Activated CD4-positive, alpha-beta memory T cell treated with anti-CD3 and anti-CD28 coated beads for 36 hours (primary cell): ENCODE results near the gene CALM3. TPM values are rescaled to one million over a fixed set of nuclear protein-coding genes. Genes with fewer than 3 reads are reported as not detected.

Experiments
- CTCF ChIA-PET: fragments of 350-600 bp; sonication (Branson Sonifier 250); formaldehyde crosslinking; loops from one replicate; lab custom pipeline; 2021; ENCODE audit warnings: antibody characterized with exemption, inconsistent platforms; lab: Charles Lee
- POLR2A ChIA-PET: fragments of 350-600 bp; sonication (Branson Sonifier 250); formaldehyde crosslinking; loops from one replicate; lab custom pipeline; 2021; ENCODE audit warnings: antibody characterized with exemption; lab: Charles Lee
- DNase-seq: peaks from one replicate; pipeline ENCODE4 v3.0.0-alpha.2; 2020
- H3K27ac Mint-ChIP-seq: one replicate; pipeline ENCODE4 v1.8.0; 2021; ENCODE audit warnings: mixed read lengths
- H3K27me3 Mint-ChIP-seq: one replicate; pipeline ENCODE4 v1.8.0; 2021; ENCODE audit warnings: mixed read lengths
- H3K36me3 Mint-ChIP-seq: one replicate; pipeline ENCODE4 v1.8.0; 2021; ENCODE audit warnings: mixed read lengths
- H3K4me1 Mint-ChIP-seq: one replicate; pipeline ENCODE4 v1.8.0; 2021; ENCODE audit warnings: low read depth, mixed read lengths
- H3K4me3 Mint-ChIP-seq: one replicate; pipeline ENCODE4 v1.8.0; 2021; ENCODE audit warnings: mild to moderate bottlenecking, mixed read lengths
- H3K9me3 Mint-ChIP-seq: one replicate; pipeline ENCODE4 v1.8.0; 2021; ENCODE audit warnings: mixed read lengths
- intact Hi-C: fragments of 100-400 bp; cut with micrococcal nuclease; formaldehyde crosslinking; loops from one replicate; pipeline ENCODE4 v1.15.1; 2023
- total RNA-seq, 2 experiments: library from RNA; stranded (reverse); gene quantifications; one replicate each; pipeline ENCODE4 v1.2.3, GENCODE V29; 2021

The CALM3 gene
- total RNA-seq, 2 experiments from 2014 or later: 410 to 425 TPM

GRCh38 chr19:46616631-46617322 is 15.6 kb downstream of the CALM3 start:
- H3K4me1 Mint-ChIP-seq: peaks cover 67% of the 10 kb centered on the region
- POLR2A ChIA-PET: interaction anchor here (0.7 to 3.8 kb wide), 5 partner anchors 8 to 52 kb away, joined by 3 to 26 read pairs (median 4); partner anchors contain the start of genes CALM3, DACT3 and PTGIR
- H3K27ac Mint-ChIP-seq: peak overlapping the region; percentile 89
- peak overlapping the region; percentile 63 for H3K4me3 Mint-ChIP-seq
- no peaks in the 10 kb centered on the region for H3K9me3 Mint-ChIP-seq
- peak; percentile 86 for DNase-seq
- no peaks in the 10 kb centered on the region for H3K27me3 Mint-ChIP-seq
- peaks cover 2% of the 10 kb centered on the region for H3K36me3 Mint-ChIP-seq
- CTCF ChIA-PET: interaction anchor here (0.6 to 13.2 kb wide), 16 partner anchors 9 to 204 kb away, joined by 3 to 319 read pairs (median 4); partner anchors contain the start of genes CALM3 and DACT3
- intact Hi-C loops: loop anchor here (2.0 kb wide), 1 partner anchor 14 kb away; no protein-coding TSS in a partner anchor

GRCh38 chr19:46617601-46618000 is 16.5 kb downstream of the CALM3 start:
- ChIA-PET CTCF (interaction anchor here (0.6 to 13.2 kb wide), 13 partner anchors 9 to 136 kb away, joined by 3 to 319 read pairs (median 5); partner anchors contain the start of genes CALM3 and DACT3), POLR2A (interaction anchor here (1.4 to 3.8 kb wide), 3 partner anchors 7 to 44 kb away, joined by 4 to 26 read pairs (median 8); partner anchors contain the start of genes CALM3, DACT3 and PTGIR)
- Mint-ChIP-seq H3K36me3 (peaks cover 8% of the 10 kb centered on the region), H3K4me1 (peaks cover 66% of the 10 kb centered on the region), H3K27me3 (no peaks in the 10 kb centered on the region), H3K9me3 (no peaks in the 10 kb centered on the region), H3K4me3 (no peak overlapping the region), H3K27ac (peak overlapping the region; percentile 89)
- DNase-seq: peak; percentile 31
- intact Hi-C loops: loop anchor here (2.0 kb wide), 1 partner anchor 15 kb away; no protein-coding TSS in a partner anchor

GRCh38 chr19:46618670-46619231 is 17.6 kb downstream of the CALM3 start:
- no peaks in the 10 kb centered on the region for H3K9me3 Mint-ChIP-seq
- peak; percentile 30 for DNase-seq
- peak overlapping the region; percentile 93 for H3K27ac Mint-ChIP-seq
- peak overlapping the region; percentile 79 for H3K4me3 Mint-ChIP-seq
- ChIA-PET POLR2A (interaction anchor here (1.0 to 3.8 kb wide), 5 partner anchors 13 to 104 kb away, joined by 3 to 26 read pairs (median 4); partner anchors contain the start of genes CALM3 and DACT3), CTCF (interaction anchor here (2.1 to 13.2 kb wide), 3 partner anchors 17 to 86 kb away, joined by 5 to 319 read pairs (median 17); partner anchors contain the start of genes CALM3 and DACT3)
- H3K36me3 Mint-ChIP-seq: peaks cover 8% of the 10 kb centered on the region
- H3K27me3 Mint-ChIP-seq: no peaks in the 10 kb centered on the region
- peaks cover 63% of the 10 kb centered on the region for H3K4me1 Mint-ChIP-seq
- intact Hi-C loops: no loop called here

DNA sequence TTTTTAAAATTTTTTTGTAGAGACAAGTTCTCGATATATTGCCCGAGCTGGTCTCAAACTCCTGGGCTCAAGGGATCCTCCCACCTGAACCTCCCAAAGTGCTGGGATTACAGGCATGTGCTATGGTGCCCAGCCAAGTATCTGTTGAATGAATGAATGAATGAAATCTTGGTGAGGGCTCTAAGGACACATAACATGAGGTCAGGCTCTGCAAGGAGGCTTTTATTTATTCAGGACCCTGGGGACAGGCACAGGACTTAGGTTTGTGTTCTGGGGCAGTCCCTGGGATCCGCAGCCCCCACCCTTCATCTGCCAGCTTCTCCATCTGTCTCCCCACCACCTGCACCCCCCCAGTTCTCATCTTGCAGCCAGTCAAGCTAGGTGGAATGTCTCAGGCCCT is 19.1 kb downstream of the CALM3 start:
- Mint-ChIP-seq H3K4me3 (peak overlapping the region; percentile 32), H3K4me1 (peaks cover 66% of the 10 kb centered on the region), H3K9me3 (no peaks in the 10 kb centered on the region), H3K27ac (peak overlapping the region; percentile 93), H3K36me3 (peaks cover 12% of the 10 kb centered on the region), H3K27me3 (no peaks in the 10 kb centered on the region)
- intact Hi-C loops: loop anchor here (1.0 kb wide), 1 partner anchor 14 kb away; no protein-coding TSS in a partner anchor
- no peak for DNase-seq
- POLR2A ChIA-PET: interaction anchor here (0.7 to 1.6 kb wide), 3 partner anchors 9 to 17 kb away, joined by 3 to 4 read pairs (median 3); no protein-coding TSS in a partner anchor
- CTCF ChIA-PET: interaction anchor here (0.6 to 13.2 kb wide), 5 partner anchors 10 to 108 kb away, joined by 3 to 319 read pairs (median 5); partner anchors contain the start of gene DACT3

DNA sequence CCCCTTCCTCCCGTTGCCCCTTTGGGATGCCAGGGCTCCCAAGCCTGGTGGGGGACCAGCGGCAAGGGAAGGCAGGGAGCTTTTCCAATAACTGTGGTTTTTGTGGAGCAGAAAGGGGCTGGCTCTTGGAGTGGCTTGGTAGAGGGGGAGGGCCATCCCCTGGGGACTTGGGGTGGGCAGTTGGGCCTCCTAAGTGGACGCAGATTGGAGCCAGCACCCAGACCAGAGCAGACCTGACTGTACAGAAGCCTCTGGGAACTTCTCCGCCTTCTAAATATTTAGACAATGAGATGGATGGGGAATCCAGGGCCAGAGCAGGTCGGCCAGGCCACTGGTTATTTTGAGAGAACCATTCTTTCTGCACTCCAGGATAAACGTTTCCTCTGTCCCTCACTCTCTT is 19.6 kb downstream of the CALM3 start:
- ChIA-PET POLR2A (interaction anchor here (0.7 to 1.2 kb wide), 2 partner anchors 9 to 17 kb away, joined by 3 to 4 read pairs; no protein-coding TSS in a partner anchor), CTCF (interaction anchor here (2.2 to 13.2 kb wide), 2 partner anchors 41 to 92 kb away, joined by 5 to 319 read pairs; partner anchors contain the start of gene DACT3)
- Mint-ChIP-seq H3K36me3 (peaks cover 12% of the 10 kb centered on the region), H3K4me3 (peak overlapping the region; percentile 32), H3K27me3 (no peaks in the 10 kb centered on the region), H3K27ac (peak overlapping the region; percentile 93), H3K4me1 (peaks cover 68% of the 10 kb centered on the region), H3K9me3 (no peaks in the 10 kb centered on the region)
- intact Hi-C loops: loop anchor here (1.0 kb wide), 1 partner anchor 14 kb away; no protein-coding TSS in a partner anchor
- no peak for DNase-seq

DNA sequence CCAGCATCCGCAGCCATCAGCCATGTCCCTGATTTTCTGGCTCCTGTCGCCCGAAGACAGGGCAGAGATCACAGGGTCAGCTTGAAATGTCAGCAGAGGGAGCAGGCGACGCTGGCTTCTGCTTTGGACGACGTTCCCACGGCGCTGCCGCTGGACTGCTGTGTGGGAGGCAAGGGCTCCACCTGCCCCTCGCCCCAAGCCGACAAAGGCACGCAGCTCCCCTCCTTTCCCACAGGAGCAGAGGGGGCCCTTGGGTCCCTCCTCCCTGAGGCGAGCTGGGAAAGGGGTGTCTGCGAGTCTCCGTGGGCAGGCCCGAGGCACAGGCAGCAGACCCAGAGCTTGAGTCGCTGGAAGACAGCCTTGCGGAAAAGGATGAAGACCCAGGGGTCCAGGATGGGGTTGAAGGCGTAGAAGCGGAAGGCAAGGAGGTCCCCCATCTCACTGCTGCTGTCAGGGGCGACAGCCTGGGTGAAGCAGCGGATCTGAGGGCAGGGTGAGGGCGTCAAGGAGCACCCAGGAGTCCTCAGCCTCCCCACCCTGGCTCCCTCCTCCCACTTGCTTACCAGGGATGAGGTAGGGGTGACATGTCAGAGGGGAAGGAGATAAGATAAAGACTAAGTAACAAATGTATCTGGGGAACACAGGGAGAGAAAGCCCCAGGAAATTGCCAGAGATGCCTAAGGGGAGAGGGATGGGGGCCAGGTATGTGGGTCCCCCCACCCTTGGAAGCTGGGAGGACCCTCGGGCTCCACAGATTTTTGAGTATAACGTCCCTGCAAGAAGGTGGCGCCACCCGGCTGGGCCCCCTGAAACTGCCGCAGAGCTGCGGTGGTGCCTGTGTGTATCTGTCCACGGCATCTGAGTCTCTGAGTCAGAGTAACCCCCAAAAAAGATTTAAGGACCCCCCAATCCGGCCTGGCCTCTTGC is 20.3 kb downstream of the CALM3 start:
- peaks cover 12% of the 10 kb centered on the region for H3K36me3 Mint-ChIP-seq
- no peaks in the 10 kb centered on the region for H3K9me3 Mint-ChIP-seq
- H3K27ac Mint-ChIP-seq: peak overlapping the region; percentile 93
- H3K4me1 Mint-ChIP-seq: peaks cover 64% of the 10 kb centered on the region
- H3K4me3 Mint-ChIP-seq: peak overlapping the region; percentile 67
- ChIA-PET CTCF (interaction anchor here (2.2 to 13.2 kb wide), 3 partner anchors 8 to 92 kb away, joined by 5 to 319 read pairs (median 28); partner anchors contain the start of gene DACT3), POLR2A (no interaction called here)
- no peaks in the 10 kb centered on the region for H3K27me3 Mint-ChIP-seq
- intact Hi-C loops: no loop called here
- peak; percentile 30 for DNase-seq

DNA sequence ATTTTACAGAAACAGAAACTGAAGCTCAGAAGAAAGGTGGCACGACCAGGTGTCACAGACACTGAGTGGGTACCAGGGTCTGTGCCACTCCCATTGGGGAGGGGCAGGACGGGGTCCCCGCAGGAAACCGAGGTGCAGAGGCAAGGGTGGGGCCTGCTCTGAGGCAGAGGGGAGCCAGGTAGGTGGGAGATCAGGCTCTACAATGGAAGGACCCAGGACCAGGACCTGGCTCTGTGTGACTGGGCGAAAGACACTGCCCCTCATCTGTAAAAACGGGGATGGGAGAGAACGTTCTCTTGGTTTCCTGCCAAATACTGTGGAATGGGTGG is 21.0 kb downstream of the CALM3 start:
- peaks cover 12% of the 10 kb centered on the region for H3K36me3 Mint-ChIP-seq
- intact Hi-C loops: no loop called here
- no peaks in the 10 kb centered on the region for H3K27me3 Mint-ChIP-seq
- no peaks in the 10 kb centered on the region for H3K9me3 Mint-ChIP-seq
- H3K4me3 Mint-ChIP-seq: peak overlapping the region; percentile 67
- peaks cover 58% of the 10 kb centered on the region for H3K4me1 Mint-ChIP-seq
- peak overlapping the region; percentile 1 for H3K27ac Mint-ChIP-seq
- ChIA-PET CTCF (interaction anchor here (1.0 to 13.2 kb wide), 4 partner anchors 9 to 93 kb away, joined by 4 to 319 read pairs (median 16); partner anchors contain the start of gene DACT3), POLR2A (no interaction called here)
- no peak for DNase-seq

DNA sequence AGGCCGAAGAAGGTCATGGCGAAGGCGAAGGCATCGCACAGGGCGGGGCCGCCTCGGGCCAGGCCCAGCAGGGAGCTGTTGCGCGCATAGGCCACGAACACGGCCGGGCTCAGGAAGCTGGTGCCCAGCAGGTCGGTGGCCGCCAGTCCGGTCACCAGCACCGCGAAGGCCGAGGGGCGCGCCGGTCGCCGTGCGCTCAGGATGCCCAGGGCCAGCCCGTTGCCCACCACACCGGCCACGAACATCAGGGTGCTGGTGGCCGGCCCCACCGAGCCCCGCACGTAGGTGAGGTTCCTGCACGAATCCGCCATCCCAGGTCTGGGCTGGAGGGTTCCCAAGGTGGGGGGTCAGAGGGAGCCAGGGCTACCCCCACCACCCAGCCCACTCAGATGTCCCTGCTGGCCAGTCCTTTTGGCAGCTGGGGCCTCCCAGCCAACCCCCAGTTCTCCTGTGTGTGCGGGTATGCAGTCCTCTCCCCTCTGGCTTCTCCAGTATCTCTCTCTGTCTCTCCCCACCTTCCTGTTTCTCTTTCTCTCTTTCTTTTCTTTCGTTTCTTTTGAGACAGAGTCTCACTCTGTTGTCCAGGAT is 22.9 kb downstream of the CALM3 start:
- CTCF ChIA-PET: interaction anchor here (5.0 kb wide), 1 partner anchor 11 kb away, joined by 28 read pairs; no protein-coding TSS in a partner anchor
- no peaks in the 10 kb centered on the region for H3K27me3 Mint-ChIP-seq
- DNase-seq: no peak
- no peaks in the 10 kb centered on the region for H3K9me3 Mint-ChIP-seq
- peak overlapping the region; percentile 81 for H3K27ac Mint-ChIP-seq
- peak overlapping the region; percentile 76 for H3K4me3 Mint-ChIP-seq
- POLR2A ChIA-PET: interaction anchor here (1.0 to 1.1 kb wide), 3 partner anchors 7 to 21 kb away, joined by 3 to 4 read pairs (median 3); no protein-coding TSS in a partner anchor
- peaks cover 12% of the 10 kb centered on the region for H3K36me3 Mint-ChIP-seq
- intact Hi-C loops: no loop called here
- peaks cover 47% of the 10 kb centered on the region for H3K4me1 Mint-ChIP-seq

- DNase-seq: peak; percentile 75
- intact Hi-C loops: loop anchor here (1.0 kb wide), 1 partner anchor 9 kb away; no protein-coding TSS in a partner anchor
- ChIA-PET POLR2A (interaction anchor here (1.0 to 1.4 kb wide), 5 partner anchors 8 to 36 kb away, joined by 3 to 4 read pairs (median 3); partner anchors contain the start of gene DACT3), CTCF (interaction anchor here (5.0 kb wide), 1 partner anchor 12 kb away, joined by 28 read pairs; no protein-coding TSS in a partner anchor)
- H3K27ac Mint-ChIP-seq: peak within 1 kb of the TSS; percentile 81
- no peaks in the 10 kb centered on the region for H3K27me3 Mint-ChIP-seq
- peaks cover 36% of the 10 kb centered on the region for H3K4me1 Mint-ChIP-seq
- peak within 1 kb of the TSS; percentile 76 for H3K4me3 Mint-ChIP-seq
- no peaks in the 10 kb centered on the region for H3K9me3 Mint-ChIP-seq
- H3K36me3 Mint-ChIP-seq: peaks cover 12% of the 10 kb centered on the region
These were observed 24.0 kb downstream of the CALM3 start, which contains the start of gene PTGIR for GRCh38 chr19:46624958-46625661. Gene PTGIR (minus strand): TSS chr19:46625089. CDS start chr19:46624225, 864 bp downstream.
